Medulla oblongata (tissue), 1 donor: ENCODE results near the gene KIF17.
"Not testable (repeated sequence)": the region's sequence is repeated elsewhere in the genome, so short reads cannot be mapped to it uniquely, and the experiment has no call there.

Experiments
- DNase-seq: peaks from one replicate; pipeline ENCODE4 v3.0.0-alpha.2; 2015; ENCODE audit errors: extremely low spot score

Gene KIF17

GRCh38 chr1:20727746-20728316, 10.0 kb upstream of the KIF17 start:
- no peak for DNase-seq

- no peak for DNase-seq
These were observed 9.3 kb upstream of the KIF17 start for GRCh38 chr1:20726932-20727745.

DNA sequence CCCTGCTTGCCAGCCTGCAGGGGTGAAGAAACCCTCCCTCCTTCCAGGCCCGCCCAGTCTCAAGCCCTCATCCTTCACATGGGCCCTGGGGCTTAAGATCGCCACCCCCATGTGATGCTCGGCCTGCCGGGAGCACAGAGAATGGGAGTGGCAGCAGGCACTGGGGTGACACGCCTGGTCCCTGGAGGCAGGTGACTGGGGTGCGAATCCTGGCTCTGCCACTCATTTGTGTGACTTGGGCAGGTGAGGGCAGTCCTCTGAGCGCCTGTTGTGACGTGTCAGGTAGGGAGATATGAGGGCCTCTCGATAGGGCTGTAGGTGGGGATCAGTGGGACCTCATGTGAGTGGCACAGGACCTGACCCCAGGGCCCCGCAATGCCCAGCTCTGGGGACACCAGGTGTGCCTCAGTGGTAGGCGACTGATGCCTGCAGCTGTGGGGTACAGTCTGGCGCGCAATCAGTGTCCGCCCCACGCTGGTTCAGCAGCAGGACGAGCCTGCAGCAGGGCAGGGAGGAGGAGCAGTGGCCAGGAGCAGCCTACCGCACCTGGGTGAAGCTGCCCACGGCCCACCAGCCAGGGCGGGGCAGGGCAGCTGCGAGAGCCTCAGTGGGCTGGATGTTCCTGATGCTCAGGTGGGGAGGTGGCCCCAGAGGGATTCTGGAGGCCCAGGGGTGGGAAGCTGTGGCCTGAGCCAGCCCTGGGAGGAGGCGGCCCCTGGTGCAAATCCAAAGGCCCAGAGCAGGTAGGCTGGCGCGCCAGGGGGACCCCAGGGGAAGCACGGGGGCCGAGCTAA, 8.5 kb upstream of the KIF17 start:
- no peak for DNase-seq

DNA sequence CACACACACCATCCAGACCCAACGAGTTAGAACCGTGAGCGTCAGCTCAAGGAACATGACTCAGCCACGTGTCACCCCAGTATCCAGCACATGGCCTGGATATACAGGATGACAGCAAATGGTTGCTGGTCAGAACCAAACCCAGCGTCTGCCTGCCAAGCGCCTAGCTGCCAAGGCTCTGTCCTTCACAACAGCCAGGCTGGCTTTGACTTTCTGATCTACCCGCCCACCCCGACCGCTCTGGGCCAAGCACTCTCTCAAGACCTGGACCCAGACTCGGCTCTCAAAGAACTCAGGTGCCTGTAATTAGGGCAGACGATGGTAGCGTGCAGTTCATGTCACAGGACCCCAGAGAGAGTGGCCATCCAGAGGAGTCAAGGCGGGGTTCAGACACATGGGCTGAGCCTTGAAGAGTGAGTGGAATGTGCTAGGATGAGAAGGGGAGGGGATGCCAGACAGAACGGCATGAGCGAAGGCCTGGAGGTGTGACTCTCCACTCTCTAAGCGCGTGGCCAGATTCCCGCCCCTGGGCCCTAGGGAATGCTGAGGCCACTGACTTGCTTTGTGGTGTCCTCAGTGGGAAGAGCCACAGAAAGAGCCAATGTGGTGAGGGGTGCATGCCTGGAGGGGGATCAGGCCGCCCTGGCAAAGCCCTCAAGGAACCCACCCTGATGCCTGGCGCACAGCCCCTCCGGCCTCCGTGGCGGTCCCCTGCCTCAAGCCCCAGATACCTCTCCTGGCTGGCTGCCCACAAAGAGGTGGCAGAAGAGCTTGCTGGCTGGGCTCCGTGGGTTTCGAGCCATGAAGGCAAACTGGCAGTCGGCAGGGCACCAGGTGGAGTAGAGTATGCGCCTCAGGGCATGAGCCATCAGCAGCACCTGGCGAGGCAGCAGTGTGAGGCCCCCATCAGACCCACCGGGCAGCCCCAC, 7.6 kb upstream of the KIF17 start:
- DNase-seq: no peak

DNA sequence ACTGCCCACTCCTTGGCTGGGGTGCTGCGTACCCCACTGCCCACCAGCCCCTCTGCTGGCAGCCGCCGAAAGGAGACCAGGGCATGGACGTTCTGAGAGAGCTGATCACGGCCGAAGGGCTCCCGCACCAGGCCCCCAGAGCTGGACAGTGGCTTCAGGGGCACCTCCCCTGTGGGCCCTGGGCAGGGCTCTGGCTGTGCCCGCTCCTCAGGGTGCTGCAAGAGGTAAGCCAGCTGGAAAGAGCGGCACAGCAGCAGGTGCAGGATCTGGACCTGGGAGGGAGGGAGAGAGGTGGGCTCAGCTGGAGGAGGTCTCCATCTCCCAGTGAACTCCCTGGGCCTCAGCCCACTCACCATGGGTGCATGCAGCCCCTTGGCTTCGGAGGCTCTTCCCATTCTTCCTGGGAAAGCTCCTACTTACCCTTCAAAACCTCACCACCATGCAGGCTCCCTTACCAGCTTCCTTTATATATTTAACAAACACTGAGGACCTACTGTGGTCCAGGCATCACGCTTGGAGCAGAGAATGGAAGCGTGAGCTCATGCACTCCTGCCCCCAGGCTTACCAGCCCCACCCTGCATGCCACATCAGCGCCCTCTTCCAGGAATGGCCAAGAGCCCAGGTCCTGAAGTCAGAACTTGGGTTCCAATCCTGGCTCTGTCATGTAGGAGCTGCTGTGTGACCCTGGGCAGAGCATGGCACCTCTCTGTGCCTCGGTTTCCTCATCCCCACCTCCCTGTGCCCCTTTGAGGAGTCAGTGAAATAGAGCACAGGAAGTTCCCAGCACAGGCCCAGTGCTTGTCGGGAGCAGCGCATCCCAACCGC, 6.8 kb upstream of the KIF17 start:
- no peak for DNase-seq

GRCh38 chr1:20723537-20724363, 5.9 kb upstream of the KIF17 start:
- no peak for DNase-seq

- DNase-seq: no peak
These were observed 5.3 kb upstream of the KIF17 start for GRCh38 chr1:20723159-20723536.

DNA sequence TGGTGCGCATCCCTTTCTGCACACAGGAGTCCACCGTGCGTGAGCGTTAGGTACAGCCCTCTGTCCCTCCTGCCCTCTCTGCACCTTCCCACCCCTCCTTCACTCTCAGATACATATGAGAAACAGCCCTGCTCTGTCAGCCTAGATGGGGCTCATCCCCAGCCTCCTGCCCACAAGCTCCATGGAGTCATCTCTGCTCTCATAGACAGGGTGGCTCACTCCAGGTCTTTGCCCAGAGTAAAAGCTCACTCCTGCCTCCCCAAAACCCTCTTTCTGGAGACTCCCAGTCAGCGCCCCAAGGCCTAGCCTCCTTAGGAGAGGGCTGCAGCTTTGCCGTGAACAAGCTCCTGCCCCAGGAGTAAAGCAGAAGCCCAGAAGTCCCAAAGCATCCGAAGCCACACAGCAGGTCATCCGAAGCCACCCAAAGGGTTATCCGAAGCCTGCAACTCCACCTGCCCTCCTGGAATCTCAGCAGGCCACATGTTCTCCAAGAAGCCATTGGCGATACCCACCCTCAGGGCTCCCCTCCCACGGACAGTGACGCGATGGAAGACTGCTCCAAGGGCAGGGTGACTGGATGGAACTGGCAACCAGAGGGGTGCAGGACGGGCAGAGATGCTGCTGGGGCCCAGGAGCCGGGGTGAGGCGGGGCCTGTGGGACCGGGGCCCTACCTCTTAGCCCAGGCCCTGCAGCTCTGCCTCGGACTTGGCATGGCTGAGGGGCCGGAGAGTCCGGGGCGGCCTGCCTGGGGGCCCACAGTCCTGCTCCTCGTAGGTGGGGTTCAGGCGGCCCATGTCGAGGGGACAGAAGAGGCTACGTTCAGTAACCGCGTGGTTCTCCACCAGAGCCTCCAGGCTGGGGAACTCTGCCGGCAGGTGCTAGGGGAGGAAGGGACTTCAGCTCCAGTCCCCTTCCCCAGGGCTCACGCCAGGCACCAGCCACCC, 3.6 kb upstream of the KIF17 start:
- DNase-seq: no peak

DNA sequence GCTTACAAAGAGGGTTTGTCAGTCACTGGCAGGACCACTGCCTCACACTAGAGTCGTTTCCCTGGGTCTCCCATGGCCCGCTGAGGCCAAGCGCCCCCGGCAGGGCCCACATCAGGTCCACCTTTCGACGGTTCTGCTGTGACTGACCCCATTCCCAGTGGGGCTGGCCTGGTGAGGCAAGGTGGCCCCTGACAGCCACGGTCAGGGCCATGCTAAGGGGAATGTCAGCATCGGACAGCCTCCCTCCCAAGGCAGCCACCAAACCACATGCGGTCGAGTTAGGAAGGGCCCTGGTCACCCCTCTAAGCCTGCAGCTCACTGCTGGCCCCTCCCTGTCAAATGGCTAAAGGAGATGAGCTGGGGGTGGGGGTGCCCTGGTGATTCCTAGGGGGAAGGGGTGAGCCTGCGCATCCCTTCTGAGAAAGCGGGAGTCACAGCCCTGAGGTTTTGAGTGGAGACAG, 2.9 kb upstream of the KIF17 start:
- DNase-seq: no peak

- DNase-seq: no peak
These were observed 2.2 kb upstream of the KIF17 start for GRCh38 chr1:20719871-20720620.

- no peak for DNase-seq
These were observed 1.5 kb upstream of the KIF17 start for GRCh38 chr1:20719261-20719660.

DNA sequence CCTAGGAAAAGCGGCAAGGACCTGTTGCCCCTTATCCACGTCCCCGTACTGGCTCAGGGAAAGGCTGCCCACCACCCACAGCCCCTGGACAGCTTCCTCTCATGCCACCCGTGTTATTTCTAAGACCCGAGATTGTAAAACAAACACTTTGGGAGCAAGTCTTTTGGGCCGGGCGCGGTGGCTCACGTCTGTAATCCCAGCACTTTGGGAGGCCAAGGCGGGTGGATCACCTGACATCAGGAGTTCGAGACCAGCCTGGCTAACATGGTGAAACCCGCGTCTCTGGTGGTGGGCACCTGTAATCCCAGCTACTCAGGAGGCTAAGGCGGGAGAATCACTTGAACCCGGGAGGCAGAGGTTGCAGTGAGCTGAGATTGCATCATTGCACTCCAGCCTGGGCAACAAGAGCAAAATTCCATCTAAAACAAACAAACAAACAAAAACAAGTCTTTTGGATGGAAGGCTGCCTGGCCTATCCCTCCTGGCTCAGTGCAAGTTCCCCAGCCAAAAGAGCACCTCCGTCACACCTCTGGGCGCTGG, 606 bp upstream of the KIF17 start:
- DNase-seq: not testable (repeated sequence)

DNA sequence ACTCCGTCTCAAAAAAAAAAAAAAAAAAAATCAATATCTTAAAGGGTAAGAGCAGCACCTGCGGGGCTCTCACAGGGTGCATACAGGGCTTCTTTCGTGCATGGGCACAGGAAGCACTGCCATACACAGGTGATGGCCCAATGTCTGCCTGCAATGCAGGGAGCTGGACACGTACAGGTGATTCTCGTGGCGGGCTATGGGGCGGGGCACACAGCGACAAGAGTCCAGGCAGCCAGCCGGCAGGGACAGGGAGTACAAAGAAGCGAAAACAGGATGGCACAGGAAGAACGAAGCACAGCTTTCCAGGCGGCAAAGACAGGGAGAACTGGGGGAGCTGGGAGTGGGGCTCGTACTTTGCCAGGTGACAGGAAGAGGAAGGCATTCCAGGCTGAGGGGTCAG, 1.6 kb downstream of the KIF17 start:
- DNase-seq: no peak

DNA sequence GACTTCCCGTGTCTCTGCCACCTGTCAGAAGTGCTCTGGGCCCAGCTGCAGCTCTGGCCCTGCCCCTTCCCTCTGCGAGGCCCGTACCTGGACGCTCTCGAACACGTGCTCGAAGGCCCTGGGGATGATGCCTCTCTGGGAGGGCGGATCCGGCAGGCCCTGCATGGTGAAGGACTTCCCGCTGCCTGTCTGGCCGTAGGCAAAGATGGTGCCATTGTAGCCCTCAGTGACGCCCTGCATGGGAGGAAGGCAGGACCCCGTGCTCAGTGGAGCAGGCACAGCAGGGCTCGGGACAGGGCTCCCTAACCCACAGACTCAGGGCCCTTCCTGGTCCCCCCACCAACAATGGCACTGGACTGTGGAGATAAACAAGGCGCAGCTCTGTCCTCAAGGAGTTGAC, 2.4 kb downstream of the KIF17 start:
- no peak for DNase-seq

GRCh38 chr1:20713440-20713839, 4.4 kb downstream of the KIF17 start:
- no peak for DNase-seq

DNA sequence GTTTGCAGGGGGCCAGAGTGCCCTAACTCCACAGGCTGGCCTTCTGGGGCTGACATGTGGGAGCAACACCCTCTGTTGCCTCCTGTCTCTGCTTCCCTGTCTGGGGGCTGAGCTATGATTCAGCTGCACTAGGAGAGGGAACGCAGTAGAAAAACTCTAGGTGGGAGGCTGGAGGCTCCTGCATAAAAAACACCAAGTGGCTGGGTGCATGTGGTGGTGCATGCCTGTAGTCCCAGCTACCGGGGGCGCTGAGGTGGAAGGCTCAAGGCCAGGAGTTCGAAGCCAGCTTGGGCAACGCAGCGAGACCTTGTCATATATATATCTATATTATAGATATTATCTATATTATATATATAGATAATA, 5.6 kb downstream of the KIF17 start:
- DNase-seq: no peak

GRCh38 chr1:20711285-20712214, 6.3 kb downstream of the KIF17 start:
- DNase-seq: no peak
